Peyer's patch (tissue), 4 donors: ENCODE results near the gene LEMD2. TPM values are rescaled to one million over a fixed set of nuclear protein-coding genes. Genes with fewer than 3 reads are reported as not detected.

ENCODE experiments used
- DNase-seq, 3 donors: peaks; one replicate each; pipeline ENCODE4 v3.0.0-alpha.2; 2017 to 2019
- H3K27ac ChIP-seq, 4 donors: fragments of 200-600 bp; sonication (generic); one replicate each; pipeline ENCODE4 v1.5.1; 2016 to 2019
- H3K27me3 ChIP-seq, 2 donors: fragments of 200-600 bp; sonication (generic); one replicate each; pipeline ENCODE4 v1.5.1; 2019
- H3K36me3 ChIP-seq, 3 donors: fragments of 200-600 bp; sonication (generic); one replicate each; pipeline ENCODE4 v1.5.1; 2016 to 2019
- H3K4me1 ChIP-seq, 4 donors: fragments of 200-600 bp; sonication (generic); one replicate each; pipeline ENCODE4 v1.5.1; 2016 to 2019
- H3K4me3 ChIP-seq, 4 donors: fragments of 200-600 bp; sonication (generic); 1 replicate in 3 of 4; 2 replicates in 1 of 4; pipeline ENCODE4 v1.5.1; 2016 to 2019; ENCODE audit warnings: mild to moderate bottlenecking in 1 of 4
- H3K9me3 ChIP-seq, 4 donors: fragments of 200-600 bp; sonication (generic); one replicate each; pipeline ENCODE4 v1.5.1; 2016 to 2019; ENCODE audit warnings: mild to moderate bottlenecking in 1 of 4
- POLR2A ChIP-seq, 2 donors: fragments of 450-650 bp; IDR thresholded peaks; one replicate each; pipeline ENCODE4 v1.5.1; 2017; ENCODE audit warnings: antibody characterized with exemption in 2 of 2, mild to moderate bottlenecking in 2 of 2, moderate library complexity in 2 of 2
- total RNA-seq, 4 donors: library from RNA; depleted of rRNA; stranded (reverse); fragments of >200 nt; gene quantifications; one replicate each; pipeline ENCODE4 v1.1.0, GENCODE V29; 2016
- TF ChIP-seq, protein P1 (sequence below), 6 experiments: fragments of 450-650 bp in 4 of 6; fragments of 200-600 bp in 2 of 6; sonication (generic) in 1 of 6; IDR thresholded peaks; one replicate each; pipeline ENCODE4 v1.5.1; 2017 to 2019; ENCODE audit warnings: antibody characterized with exemption in 6 of 6, mild to moderate bottlenecking in 3 of 6, moderate library complexity in 1 of 6

Gene LEMD2
- total RNA-seq, 4 donors from 2014 or later, result 53.8 to 85.3 (median 75.8) TPM

DNA sequence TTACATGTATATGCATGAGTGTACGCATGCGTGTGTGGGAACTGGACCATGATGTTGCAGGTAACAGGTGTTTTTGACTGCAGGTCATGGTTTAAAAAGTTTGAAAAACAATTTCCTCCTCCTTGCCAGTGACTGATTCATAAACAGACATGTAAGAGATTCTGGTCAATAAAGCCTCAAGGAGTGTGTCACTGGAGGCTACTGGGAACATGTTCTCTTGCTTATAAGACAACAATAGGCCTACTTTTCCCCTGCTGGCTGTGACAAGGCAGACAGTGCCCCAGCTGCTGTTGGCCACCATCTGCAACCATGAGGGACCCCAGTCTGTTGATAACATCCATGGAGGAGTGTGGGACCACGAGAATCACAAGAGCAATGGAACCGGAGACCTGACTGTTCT lies 12.7 kb downstream of the LEMD2 start:
- H3K36me3 ChIP-seq, result peaks cover 0 to 91% (median 3%) of the 10 kb centered on the region in 3 donors

DNA sequence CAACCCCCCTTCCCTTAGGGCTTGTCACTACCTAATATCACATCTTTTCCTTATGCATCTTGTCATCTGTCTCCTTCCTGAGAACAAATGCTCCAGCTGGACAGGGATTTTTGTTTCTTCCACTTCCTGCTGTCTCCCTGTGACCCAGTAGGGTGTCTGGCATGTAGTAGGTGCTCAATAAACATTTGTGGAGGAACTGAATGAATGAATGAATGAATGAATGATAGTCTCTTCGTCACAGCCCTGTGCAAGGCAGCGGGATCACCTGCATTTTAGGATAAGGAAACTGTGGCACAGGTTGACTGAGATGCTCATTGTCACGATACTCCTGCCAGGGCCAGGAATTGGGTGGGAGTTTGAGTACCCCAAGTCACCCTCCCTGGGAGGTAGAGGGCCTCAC lies 14.2 kb downstream of the LEMD2 start:
- TF ChIP-seq POLR2A (IDR thresholded peaks at IDR 0.05), result no peak
- TF ChIP-seq, protein P1, sequence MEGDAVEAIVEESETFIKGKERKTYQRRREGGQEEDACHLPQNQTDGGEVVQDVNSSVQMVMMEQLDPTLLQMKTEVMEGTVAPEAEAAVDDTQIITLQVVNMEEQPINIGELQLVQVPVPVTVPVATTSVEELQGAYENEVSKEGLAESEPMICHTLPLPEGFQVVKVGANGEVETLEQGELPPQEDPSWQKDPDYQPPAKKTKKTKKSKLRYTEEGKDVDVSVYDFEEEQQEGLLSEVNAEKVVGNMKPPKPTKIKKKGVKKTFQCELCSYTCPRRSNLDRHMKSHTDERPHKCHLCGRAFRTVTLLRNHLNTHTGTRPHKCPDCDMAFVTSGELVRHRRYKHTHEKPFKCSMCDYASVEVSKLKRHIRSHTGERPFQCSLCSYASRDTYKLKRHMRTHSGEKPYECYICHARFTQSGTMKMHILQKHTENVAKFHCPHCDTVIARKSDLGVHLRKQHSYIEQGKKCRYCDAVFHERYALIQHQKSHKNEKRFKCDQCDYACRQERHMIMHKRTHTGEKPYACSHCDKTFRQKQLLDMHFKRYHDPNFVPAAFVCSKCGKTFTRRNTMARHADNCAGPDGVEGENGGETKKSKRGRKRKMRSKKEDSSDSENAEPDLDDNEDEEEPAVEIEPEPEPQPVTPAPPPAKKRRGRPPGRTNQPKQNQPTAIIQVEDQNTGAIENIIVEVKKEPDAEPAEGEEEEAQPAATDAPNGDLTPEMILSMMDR (IDR thresholded peaks at IDR 0.05), result no peak

More for the DNA sequence above, 12.7 kb downstream of the LEMD2 start:
- TF ChIP-seq, protein P1 (IDR thresholded peaks at IDR 0.05), result no peak
- no peak for TF ChIP-seq POLR2A (IDR thresholded peaks at IDR 0.05)
- Histone ChIP-seq H3K4me1 (peaks cover 0 to 15% (median 0%) of the 10 kb centered on the region in 4 donors), H3K9me3 (no peaks in the 10 kb centered on the region), H3K27ac (no peak overlapping the region), H3K4me3 (no peak overlapping the region), H3K27me3 (no peaks in the 10 kb centered on the region)
- no peak for DNase-seq

DNA sequence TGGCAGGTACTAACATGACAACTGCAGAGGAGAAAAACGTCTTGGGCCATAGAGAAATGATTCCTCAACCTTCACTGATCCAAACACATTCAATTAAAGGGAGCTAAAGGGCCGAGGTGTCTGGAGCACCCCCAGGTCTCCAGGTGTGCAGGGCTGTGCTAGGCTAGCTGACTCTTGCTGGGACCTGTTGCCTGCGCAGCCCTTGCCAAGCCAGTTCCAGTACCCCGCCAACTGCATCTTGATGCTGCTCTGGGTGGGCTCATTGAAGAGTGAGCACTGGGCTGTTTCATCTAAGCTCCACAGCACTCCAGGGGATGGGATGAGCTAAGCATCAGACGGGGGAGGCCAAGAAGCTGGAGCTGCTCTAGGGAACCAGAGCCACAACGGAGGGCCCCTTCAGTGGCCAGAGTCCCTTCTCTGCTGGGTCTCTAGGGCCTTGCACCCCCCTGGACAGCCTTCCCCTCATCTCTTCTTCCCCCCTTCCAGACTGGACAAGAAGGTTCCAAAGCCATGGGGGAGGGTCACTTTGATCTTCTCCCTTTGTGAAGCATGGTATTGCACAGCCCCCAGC lies 15.9 kb downstream of the LEMD2 start:
- TF ChIP-seq, protein P1 (IDR thresholded peaks at IDR 0.05), result no peak
- no peak for TF ChIP-seq POLR2A (IDR thresholded peaks at IDR 0.05)
- Histone ChIP-seq H3K27me3 (no peaks in the 10 kb centered on the region), H3K4me1 (peaks cover 0 to 31% (median 0%) of the 10 kb centered on the region in 4 donors), H3K36me3 (peaks cover 0 to 59% (median 3%) of the 10 kb centered on the region in 3 donors), H3K4me3 (no peak overlapping the region), H3K9me3 (no peaks in the 10 kb centered on the region), H3K27ac (peak overlapping the region in 1 of 4 donors; percentile 60)
- no peak for DNase-seq

More for the DNA sequence above, 14.2 kb downstream of the LEMD2 start:
- H3K27me3 ChIP-seq, result no peaks in the 10 kb centered on the region
- H3K4me3 ChIP-seq, result no peak overlapping the region
- H3K27ac ChIP-seq, result no peak overlapping the region
- H3K4me1 ChIP-seq, result peaks cover 0 to 23% (median 0%) of the 10 kb centered on the region in 4 donors
- H3K36me3 ChIP-seq, result peaks cover 0 to 77% (median 3%) of the 10 kb centered on the region in 3 donors
- no peaks in the 10 kb centered on the region for H3K9me3 ChIP-seq
- DNase-seq, result no peak

DNA sequence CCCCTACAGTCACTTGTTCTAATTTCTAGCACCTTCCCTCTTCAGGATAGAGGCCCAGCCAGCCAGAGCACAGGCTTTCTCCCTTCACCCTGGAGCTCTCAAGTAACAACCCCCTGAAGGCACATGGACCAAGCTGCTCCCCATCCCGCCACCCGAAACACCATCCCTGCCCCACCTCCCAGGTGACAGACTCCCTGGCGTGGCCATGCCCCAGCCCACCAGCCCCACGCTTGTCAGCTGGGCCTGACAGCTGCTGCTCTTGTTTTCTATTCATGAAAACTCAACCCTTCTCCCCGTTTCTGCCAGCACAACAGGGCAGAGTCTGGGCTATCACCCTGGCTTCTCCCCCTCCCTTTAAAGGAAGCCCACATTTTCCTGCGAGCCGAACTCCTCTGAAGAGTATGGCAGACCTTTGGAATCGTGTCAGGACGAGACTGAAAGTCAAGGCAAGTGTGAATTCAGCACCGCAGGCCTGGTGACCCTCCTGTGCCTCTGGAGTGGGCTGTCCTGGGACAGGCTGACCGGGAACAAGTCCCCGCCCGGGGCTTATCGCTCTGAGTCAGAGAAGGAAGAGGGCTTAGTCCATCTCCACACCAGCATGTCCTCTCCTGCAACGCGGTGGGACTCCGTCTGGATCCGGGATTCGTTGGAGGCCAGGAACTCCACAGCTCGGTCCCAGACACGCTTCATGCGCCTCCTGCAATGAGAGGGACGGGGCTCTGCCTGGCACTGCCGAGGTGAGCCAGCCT lies 16.7 kb downstream of the LEMD2 start:
- peak overlapping the region in 3 of 4 donors; percentile 46 to 66 (median 60) for H3K27ac ChIP-seq
- no peaks in the 10 kb centered on the region for H3K27me3 ChIP-seq
- no peak overlapping the region for H3K4me3 ChIP-seq
- H3K9me3 ChIP-seq, result no peaks in the 10 kb centered on the region
- TF ChIP-seq, protein P1 (IDR thresholded peaks at IDR 0.05), result no peak
- TF ChIP-seq POLR2A (IDR thresholded peaks at IDR 0.05), result no peak
- H3K36me3 ChIP-seq, result peaks cover 0 to 52% (median 3%) of the 10 kb centered on the region in 3 donors
- peak in 2 of 3 donors; percentile 58 to 63 for DNase-seq
- peaks cover 0 to 31% (median 0%) of the 10 kb centered on the region in 4 donors for H3K4me1 ChIP-seq

DNA sequence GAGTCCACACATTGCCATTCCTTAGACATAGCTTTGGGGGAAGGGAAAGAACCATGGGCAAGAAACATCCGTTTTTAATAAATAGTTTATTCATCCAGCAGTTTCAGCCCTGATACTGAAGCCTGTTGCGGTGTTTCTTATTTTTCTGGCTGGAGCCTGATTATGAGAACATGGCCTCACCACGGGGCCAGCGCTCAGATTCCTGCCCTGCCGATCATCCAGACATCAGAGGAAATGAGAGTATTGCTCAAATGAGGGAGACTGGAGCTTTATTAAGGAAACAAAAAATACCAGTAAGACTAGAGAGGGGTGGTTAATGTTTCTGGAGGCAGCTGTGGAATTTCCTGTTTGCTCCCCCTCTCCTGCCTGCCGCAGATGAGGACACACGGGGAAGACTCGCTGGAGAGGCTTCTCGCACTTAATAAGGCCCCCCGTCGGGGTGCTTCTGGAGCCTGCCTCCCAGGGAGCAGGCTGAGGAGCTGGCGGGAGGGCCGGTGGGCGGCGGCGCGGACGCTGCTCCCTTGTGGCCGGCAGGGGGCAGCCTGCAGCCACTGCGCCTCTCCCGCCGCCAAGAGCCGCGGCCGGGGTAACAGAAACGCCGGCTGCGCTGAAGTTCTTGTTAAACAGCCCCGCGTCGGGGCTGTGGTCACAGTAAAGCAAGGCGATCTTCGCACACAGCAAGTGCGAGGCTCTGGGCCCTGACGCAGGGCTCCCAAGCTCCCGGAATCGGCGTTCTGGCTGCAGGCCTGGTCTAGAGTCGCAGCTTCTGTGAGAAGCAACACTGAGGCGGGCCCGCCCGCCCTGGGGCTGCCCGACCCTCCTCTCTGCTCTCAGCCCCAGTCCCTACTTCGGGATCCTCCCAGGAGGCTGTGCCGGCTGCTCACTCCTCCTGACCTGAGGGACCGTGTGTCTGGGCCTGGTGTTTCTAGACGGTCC lies 17.5 kb downstream of the LEMD2 start:
- H3K27me3 ChIP-seq, result no peaks in the 10 kb centered on the region
- H3K4me1 ChIP-seq, result peaks cover 0 to 31% (median 0%) of the 10 kb centered on the region in 4 donors
- no peaks in the 10 kb centered on the region for H3K9me3 ChIP-seq
- H3K4me3 ChIP-seq, result no peak overlapping the region
- peak; percentile 54 to 80 (median 79) for DNase-seq
- TF ChIP-seq, protein P1 (IDR thresholded peaks at IDR 0.05), result peak; percentile 84 to 96 (median 94)
- no peak for TF ChIP-seq POLR2A (IDR thresholded peaks at IDR 0.05)
- peaks cover 0 to 43% (median 0%) of the 10 kb centered on the region in 3 donors for H3K36me3 ChIP-seq
- H3K27ac ChIP-seq, result peak overlapping the region; percentile 20 to 66 (median 53)
